Amygdala (tissue), 56 donors: ENCODE data around the gene URAD.
A peak's percentile ranks its signal among the peaks of the same experiment; 100 is the strongest.

ENCODE experiments used
- DNase-seq, 56 donors: peaks; one replicate each; lab custom pipeline; 2025; lab: John Stamatoyannopoulos, UW

URAD gene

DNA sequence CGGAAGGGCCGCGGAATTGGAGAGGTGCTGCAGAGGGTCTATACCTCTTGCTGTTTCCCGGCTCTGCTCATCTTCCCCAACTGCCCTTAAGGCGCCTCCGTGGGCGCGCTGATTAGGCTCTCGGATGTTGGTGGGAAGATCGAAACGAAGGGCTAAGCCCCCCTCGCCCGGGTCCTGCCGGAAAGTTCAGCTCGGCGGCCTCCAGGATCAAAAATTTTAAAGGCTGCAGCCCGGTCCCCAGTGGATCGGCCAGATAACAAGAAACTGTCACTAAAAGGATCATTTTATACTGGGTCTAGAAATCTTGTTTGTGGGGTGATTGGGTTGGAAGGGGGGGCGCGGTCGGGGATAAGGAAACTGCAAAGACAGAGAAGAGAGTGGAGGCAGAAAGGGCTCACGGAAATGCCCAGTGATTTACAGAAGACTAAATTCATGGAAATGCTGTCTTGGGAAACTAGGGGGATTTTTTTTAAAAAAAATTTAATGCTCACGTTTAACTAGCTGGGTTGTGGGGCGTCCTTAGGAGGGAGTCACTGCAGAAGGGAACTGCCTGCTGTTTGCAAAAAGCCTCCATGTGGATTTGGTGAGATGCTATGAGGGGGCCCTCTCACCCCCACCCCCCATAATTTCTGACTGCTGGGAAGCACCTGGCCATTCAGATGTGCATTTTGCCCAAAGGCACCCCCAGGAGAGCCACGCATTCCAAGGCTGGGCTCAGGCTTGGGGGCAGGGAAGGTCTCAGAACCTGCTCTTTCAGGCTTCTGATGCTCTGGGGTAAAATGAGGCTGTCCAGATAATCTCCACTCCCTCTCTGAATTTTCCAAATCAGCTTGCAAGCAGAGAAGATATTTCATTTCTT, 27.0 kb downstream of the URAD start:
- no peak for DNase-seq

DNA sequence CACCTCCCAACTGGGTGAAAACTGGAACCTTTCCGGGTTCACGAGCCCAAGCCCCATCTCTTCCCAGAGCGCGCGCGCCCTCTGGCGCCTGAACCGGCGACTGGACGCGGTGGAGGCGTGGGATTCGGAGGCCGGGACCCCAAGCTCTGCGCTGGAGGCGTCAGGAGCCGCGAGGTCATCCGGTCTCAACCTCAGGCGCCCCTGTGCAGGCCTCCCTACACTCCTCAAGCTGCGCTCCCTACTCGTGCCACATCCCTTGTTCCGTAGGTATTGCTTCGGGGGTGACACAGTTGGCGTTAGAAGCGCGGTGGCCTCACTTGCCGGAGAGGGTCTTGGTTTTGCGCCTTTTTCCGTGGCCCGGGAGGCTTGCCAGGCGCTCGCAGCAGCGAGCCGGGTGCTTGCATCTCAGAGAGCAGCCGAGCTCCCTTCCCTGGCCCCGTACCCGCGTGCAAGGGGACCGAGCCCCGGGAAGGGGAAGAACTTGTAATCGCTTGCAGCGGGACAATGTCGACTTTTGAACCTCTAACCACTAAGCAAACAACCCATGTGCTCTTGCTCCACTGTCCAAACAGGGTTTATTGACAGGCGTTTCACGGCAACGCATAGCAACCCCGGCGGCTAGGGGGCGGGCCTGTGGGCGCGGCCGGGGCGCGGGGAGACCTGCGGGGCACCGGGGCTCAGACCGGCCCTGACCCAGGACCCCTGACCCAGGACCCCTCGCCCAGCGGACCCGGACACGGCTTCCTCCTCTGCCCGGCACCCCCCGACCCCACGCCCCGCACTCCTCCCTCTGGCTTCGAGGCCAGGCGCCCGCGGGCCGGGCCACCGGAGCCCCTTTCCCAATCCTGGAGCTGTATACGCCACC, 27.9 kb downstream of the URAD start:
- DNase-seq = peak in 2 of 56 donors; percentile 4 to 6

DNA sequence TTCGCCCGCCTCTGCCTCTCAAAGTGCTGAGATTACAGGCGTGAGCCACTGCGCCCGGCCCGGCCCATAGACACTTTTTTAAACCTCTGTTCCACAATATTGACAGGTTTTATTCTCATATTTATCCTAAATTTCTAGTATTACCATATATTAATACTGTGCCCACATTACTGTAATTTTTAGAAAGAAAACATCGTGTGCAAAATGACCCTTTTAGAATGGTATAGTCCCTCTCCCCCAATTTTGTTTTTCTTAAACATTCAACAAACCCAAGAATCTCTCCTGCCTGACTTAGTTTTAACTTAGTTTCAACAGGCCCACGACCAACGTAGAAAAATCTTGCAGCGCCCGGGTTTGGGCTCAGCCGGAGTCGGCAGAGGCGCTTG, 28.5 kb downstream of the URAD start:
- DNase-seq = no peak

DNA sequence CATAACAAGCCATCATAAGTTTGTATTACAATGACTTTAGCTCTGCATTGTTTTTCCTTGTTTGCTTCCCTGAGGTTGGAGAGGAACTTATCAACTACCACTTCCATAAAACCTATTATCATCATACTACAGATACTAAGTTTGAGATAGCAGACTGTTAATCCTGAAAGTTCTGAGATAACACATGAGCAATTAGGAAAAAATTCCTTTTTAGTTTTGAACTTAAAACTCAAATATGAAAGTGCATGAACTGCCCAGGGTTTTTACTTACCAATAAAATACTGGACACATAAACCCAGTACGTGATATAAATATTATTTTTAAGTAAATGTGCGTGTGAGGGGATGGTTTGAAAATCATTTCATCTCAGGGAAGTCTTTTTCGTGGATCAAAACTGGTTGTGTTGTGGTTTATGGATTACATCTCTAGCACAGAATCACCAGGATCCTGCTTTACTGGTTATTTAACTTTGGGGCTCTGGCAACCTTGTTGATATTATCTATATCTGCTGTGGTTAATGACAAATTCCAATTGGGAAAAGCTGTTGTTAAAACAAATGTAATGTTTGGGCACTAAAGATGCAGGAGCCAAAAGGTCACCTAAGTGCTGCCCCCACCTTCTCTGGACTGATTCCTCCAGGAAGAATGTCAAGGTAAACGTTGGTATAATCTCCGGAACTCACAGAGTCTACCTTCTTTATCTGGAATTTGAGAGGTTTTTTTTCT, 31.8 kb downstream of the URAD start:
- no peak for DNase-seq

DNA sequence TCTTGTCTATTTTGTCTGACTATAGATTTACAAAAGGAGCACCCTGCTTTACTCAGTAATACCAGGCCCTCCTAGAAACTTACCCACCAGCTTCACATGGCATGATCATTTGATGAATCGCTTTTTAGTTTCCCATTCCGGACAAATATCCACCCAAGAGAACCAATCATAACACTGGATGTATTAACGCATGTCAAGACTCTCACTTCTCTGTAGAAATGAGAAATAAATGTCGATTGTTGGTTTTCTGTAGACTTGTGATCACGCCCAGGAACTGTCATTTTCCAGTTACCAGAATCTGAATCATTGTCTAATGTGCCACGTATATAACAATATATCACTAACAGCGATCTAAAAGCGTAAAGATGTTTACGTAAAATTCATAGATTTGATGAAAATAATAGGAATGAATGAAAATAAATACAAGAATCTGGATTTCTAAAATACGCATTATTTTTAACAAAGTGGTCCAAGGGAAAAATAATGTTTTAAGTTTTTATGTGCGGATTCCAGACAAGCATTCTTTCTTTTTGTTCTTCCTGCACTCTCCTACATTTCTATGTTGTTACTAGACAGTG, 33.4 kb downstream of the URAD start:
- no peak for DNase-seq

DNA sequence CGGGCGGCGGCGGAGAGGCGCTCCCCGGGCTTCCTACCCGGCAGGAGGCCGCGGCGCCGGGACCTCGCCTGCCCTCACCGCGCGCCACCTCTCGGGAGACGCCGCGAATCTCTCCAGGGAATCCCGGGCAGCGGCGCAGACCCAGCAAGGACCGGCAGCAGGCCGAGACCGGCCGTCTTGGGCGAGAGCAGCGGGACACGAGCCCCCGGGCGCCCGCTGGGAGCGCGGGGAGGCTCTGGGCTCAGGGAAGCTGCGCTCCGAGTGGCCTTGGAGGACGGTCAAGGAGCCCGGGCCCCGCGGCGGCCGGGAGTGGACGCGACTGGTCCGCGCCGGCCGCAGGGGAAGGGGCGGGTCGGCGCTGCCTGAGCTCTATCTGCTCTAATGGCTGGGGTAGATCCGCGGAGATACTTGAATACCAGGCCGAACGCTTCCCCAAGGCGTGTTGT, 34.1 kb downstream of the URAD start:
- no peak for DNase-seq

DNA sequence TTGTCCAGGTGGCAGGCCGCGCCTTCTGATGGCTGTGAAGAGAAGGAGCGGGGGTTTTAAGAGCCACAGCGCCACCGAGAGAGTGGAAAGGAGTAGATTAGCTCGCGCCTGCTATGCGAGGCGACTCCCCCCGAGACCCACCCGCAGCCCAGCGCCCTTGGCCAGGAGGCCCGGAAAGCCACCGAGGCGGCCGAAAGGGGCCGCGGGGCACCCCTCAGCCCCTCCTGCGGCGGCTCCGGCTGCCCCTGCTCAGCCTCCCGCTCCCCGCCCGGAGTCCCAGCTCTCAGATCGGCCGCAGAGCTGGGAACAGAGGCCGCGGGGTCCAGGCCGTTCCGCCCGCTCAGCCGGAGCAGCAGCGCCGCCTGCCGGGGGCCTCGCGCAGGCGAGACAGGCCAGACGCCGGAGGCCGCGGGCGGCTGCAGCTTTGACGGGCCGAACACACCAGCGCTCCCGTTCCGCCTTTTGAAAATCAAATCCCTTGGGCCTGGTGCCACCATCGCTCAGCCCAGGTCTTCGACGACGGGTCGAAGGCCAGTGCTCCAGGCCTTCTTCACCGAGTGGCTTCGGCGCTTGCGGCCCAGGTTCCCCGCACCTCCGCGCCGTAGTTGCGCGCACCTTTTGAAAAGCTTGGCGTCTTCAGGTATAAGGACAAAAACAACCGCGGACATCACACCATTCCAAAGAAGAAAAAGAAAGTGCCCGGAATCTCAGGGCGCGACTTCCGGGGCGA, 34.7 kb downstream of the URAD start:
- peak in 26 of 56 donors; percentile 4 to 69 (median 18) for DNase-seq

DNA sequence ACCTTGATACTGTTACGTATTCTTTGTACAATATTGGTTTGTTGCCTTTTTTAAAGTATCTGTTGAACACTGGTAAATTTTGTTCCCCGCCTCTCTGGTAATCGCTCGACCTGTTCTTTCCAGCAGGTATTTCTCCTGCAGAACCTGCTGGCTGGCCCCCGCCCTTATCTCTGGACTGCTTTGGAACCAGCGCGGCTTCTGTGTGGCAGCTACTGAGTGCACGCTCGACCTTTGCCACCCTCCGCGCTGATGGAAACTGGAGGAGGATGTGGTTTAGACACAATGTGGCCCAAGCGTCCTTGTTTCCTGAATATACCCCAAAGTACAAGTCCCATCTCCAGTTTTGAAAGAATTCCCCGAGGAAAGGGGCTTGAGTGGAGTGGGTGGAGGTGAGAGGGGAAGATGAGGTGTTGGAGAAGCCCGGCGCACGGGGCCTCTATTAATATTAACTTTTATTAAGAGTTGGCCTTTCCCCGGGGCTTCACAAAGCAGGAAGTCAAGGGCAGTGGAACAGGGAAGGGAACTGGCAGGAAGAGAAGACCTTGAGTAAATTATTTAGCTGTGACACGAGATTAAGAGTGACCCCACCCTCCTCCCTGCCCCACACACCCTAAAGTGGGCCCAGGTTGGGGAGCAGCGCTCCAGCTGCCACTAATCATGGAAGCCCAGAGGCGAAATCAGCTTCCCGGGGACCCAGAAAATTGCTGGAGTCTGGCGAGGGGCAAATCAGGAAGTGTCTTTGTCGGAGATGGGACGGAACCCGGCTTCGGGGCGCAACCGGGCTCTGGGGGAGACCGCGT, 35.4 kb downstream of the URAD start:
- no peak for DNase-seq

DNA sequence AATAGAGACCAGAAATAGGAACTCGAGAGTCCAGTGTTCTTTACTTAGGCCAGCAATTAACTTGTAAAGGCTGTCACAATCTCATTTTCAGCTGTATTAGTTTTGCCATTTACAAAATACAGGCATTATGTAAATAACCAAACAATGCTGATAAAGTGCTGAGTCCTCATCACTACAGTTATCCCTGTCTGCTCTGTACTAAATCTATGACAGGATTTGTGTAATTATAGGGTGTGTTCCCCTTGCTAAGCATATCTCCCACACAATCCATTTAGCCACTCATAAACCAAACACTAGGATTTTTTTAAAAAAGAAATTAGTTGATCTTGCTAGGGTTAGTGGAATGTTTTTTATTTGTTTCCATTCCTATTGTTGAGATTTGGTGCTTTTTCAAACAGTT, 45.5 kb downstream of the URAD start:
- DNase-seq = no peak

DNA sequence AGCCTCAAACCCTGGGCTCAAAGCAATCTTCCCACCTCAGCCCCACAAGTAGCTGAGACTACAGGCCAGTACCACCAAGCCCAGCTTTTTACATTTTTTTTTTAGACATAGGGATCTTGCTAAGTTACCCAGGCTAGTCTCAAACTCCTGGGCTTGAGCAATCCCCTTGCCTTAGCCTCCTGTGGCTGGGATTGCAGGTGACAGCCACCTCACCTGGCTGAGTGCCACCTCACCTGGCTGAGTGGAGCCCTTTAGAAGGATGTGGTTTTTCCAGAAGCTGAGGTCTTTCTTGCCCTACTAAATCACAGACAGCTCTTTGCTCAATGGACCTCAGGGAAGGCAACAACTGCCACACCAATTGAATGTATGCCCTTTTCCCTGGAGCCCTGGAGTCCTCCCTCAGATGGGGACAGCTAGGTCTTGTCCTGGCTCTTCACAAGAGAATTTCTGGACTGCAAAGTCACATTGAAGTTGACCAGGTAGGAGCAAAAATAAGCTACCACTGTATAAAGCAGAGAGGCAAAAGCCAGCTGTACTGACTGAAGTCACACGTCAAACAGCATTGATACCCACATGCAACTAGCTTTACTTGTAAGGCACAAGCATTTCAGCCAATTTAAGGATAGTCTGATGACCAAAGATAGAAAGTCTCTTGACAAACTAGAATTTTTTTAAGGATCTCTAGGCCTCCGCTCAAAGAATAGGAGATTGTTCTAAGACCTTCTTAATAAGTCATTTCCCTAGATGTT, 54.7 kb downstream of the URAD start:
- no peak for DNase-seq

DNA sequence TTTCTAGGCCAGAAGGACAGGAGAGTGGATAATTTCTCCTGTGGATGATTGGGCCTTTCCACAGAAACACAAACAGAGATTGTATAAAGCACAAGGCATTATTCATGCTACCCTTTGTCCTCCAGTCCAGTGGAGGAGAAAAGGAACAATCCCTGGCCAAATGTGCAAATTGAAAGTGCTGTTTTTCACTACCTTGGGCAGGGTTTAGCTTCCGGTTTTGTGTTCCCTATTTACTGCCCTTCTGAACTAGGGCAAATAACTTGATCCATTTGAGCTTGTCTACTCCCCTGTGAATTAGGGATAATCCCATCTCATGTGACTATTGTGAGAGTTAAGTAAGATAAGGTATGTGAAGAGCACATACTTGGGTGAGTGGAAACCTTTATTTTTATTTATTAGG, 55.4 kb downstream of the URAD start:
- no peak for DNase-seq

DNA sequence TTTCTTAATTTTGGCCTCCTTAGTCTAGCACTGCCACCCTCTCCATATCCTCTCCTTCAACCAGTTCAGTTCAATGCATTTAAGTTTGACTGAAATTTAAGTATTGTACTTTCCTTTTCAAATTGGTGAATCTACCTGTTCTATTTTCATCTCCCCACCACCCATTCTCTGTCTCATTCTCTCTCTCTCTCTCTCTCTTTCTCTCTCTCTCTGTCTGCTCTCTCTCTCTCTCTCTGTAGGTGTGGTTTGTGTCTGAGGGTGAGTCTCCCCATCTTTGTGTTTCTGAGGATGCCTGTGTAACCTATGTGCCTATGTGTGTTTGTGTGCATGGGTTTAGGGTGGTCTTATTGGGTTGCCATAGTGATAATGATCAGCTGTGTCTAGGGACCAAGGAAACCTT, 58.6 kb downstream of the URAD start:
- no peak for DNase-seq

DNA sequence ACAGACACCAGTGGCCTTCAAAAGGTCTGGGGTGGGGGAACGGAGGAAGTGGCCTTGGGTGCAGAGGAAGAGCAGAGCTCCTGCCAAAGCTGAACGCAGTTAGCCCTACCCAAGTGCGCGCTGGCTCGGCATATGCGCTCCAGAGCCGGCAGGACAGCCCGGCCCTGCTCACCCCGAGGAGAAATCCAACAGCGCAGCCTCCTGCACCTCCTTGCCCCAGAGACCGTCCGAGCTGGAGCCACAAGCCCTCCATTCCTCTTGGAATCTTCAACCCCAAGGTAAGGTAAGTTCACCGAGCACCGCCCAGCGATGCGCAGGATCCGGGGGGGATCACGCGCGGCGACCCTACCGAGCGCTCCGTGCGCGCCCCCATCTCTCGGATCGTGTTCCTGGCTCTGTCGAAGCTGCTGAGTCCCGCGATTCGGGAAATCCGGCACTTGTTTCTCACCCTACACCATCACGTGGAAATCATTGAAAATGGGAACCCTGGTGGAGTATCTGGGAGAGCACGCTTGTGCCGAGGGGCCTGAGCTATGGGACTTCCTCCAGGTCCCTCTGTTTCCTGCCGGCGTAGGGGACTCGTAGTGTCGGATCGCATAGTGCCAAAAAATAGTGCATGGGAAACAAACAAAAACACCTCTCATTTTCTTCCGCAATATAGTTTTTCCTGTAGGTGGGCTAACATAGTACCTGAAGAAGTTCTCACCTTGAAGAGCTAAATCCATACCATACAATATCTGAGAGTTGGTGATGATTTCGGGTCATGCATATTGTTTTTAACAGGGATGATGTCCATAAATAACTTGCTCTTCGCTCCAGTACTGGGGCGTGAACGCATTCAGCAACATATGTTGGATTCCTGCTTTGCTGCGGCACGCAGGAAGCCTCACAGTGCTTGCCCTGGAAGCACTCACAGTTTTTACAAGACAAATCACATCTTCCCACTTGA, 59.4 kb downstream of the URAD start:
- no peak for DNase-seq

DNA sequence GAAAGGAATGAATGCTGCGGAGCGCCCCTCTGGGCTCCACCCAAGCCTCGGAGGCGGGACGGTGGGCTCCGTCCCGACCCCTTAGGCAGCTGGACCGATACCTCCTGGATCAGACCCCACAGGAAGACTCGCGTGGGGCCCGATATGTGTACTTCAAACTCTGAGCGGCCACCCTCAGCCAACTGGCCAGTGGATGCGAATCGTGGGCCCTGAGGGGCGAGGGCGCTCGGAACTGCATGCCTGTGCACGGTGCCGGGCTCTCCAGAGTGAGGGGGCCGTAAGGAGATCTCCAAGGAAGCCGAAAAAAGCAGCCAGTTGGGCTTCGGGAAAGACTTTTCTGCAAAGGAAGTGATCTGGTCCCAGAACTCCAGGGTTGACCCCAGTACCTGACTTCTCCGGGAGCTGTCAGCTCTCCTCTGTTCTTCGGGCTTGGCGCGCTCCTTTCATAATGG, 60.1 kb downstream of the URAD start:
- DNase-seq = no peak
